ENCODE results near the gene C11orf58.

DNA sequence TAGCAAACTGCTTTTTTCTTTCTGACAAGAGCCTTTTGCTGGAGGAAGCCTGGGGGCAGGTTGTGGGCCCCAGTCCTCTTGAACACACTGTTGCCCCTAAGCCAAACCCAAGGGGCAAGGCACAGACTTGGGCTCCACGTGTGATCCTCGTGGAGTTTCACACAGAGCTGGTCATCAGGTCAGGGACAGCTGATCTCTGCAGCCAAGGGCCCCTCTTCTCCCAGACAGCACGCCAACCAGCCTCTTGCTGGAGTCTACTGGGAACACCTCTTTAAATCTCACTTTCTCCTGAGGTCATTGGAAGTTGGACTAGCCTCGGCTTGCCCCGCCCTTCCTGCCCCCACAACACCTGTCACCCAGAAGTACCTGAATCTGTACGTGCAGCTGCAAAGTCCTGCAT, 39.8 kb downstream of the C11orf58 start:
- TF ChIP-seq TAF1 (IDR thresholded peaks at IDR 0.05; ENCODE audit: low read depth, low read length) (no peak), SPI1 (IDR thresholded peaks at IDR 0.05; ENCODE audit: low read depth, low read length) (no peak), POLR2AphosphoS5 (IDR thresholded peaks at IDR 0.05; ENCODE audit: low read depth, low read length) (no peak)
